Endothelial cell of umbilical vein (primary cell): ENCODE measurements around the gene ALDOA. TPM values are rescaled to one million over a fixed set of nuclear protein-coding genes. Genes with fewer than 3 reads are reported as not detected.
A peak's percentile ranks its signal among the peaks of the same experiment; 100 is the strongest.

Experiments used
- BruUV-seq: library from RNA; stranded (reverse); fragments of 400-500 nt; replicated peaks from 2 replicates; lab custom pipeline; 2021; lab: Mats Ljungman, UMichigan
- CTCF ChIA-PET: fragments of 300-600, 350-600 bp; sonication (Branson Sonifier 250); formaldehyde crosslinking; loops from one replicate; lab custom pipeline; 2021; ENCODE audit warnings: antibody characterized with exemption, inconsistent platforms; lab: Charles Lee
- POLR2A ChIA-PET: fragments of 300-600, 350-600 bp; sonication (Branson Sonifier 250); formaldehyde crosslinking; loops from one replicate; lab custom pipeline; 2021; ENCODE audit warnings: antibody characterized with exemption, inconsistent platforms; lab: Charles Lee
- DNase-seq: peaks from one replicate; pipeline ENCODE4 v3.0.0-alpha.2; 2011; ENCODE audit warnings: low read depth, low spot score
- FAIRE-seq: peaks from 2 replicates; lab custom pipeline; 2011; peaks lifted over from hg19 to GRCh38; lab: Jason Lieb, UNC
- H2AFZ ChIP-seq: 2 replicates; pipeline ENCODE4 v1.6.0; 2012; ENCODE audit warnings: low read depth, low read length, control low read depth, inconsistent platforms
- H3K27ac ChIP-seq: 2 replicates; pipeline ENCODE4 v1.5.1; 2011; ENCODE audit warnings: low read depth, mild to moderate bottlenecking, control low read depth, low read length, moderate library complexity; ENCODE audit not compliant: insufficient read depth
- H3K27me3 ChIP-seq, 2 experiments: 2 replicates each; pipeline versions ENCODE4 v1.6.0 to v1.6.1; 2011; ENCODE audit warnings: low read length in 2 of 2, mixed read lengths in 1 of 2; ENCODE audit not compliant: control insufficient read depth in 2 of 2, insufficient read depth in 2 of 2
- H3K36me3 ChIP-seq, 2 experiments: 2 replicates in 1 of 2; 3 replicates in 1 of 2; pipeline ENCODE4 v1.5.1; 2011; ENCODE audit warnings: low read length in 2 of 2, mild to moderate bottlenecking in 1 of 2, moderate library complexity in 1 of 2; ENCODE audit not compliant: control insufficient read depth in 2 of 2, insufficient read depth in 2 of 2; ENCODE audit errors: extremely low read depth in 1 of 2
- H3K4me1 ChIP-seq: 3 replicates; pipeline ENCODE4 v1.5.1; 2011; ENCODE audit warnings: mild to moderate bottlenecking, low read length; ENCODE audit not compliant: control insufficient read depth, insufficient read depth; ENCODE audit errors: extremely low read depth
- H3K4me2 ChIP-seq: 2 replicates; pipeline ENCODE4 v1.6.1; 2011; ENCODE audit warnings: low read length, control low read depth, mixed read lengths; ENCODE audit not compliant: insufficient read depth
- H3K4me3 ChIP-seq, 3 experiments: fragments of 200-600 bp in 1 of 3; sonication (generic), shearing (Covaris generic) in 1 of 3; replicated peaks in 1 of 3; 2 replicates each; pipeline ENCODE4 v1.5.1; 2011 to 2016; ENCODE audit warnings: control low read depth in 3 of 3, low read length in 3 of 3, mild to moderate bottlenecking in 2 of 3, inconsistent platforms in 1 of 3, low read depth in 1 of 3, moderate library complexity in 1 of 3; ENCODE audit not compliant: insufficient read depth in 1 of 3
- H3K79me2 ChIP-seq: 2 replicates; pipeline ENCODE4 v1.6.0; 2012; ENCODE audit warnings: low read length, inconsistent platforms; ENCODE audit not compliant: control insufficient read depth, insufficient read depth
- H3K9ac ChIP-seq: replicated peaks from 2 replicates; pipeline ENCODE3; 2011; ENCODE audit warnings: low read length, control low read depth; ENCODE audit not compliant: insufficient read depth; ENCODE audit errors: extremely low read depth
- H3K9me1 ChIP-seq: replicated peaks from 3 replicates; pipeline ENCODE4 v1.6.0; 2011; ENCODE audit warnings: mild to moderate bottlenecking, low read length; ENCODE audit not compliant: control insufficient read depth, insufficient read depth; ENCODE audit errors: extremely low read depth
- H3K9me3 ChIP-seq: replicated peaks from 2 replicates; pipeline ENCODE4 v1.5.1; 2012; ENCODE audit warnings: low read length, inconsistent platforms; ENCODE audit not compliant: control insufficient read depth, insufficient read depth
- H4K20me1 ChIP-seq: replicated peaks from 2 replicates; pipeline ENCODE3; 2011; ENCODE audit warnings: mild to moderate bottlenecking, low read length; ENCODE audit not compliant: control insufficient read depth, insufficient read depth; ENCODE audit errors: extremely low read depth
- CTCF ChIP-seq, 2 donors: IDR thresholded peaks; 1 replicate in 1 of 2; 2 replicates in 1 of 2; pipeline ENCODE4 v1.5.1; 2011; ENCODE audit warnings: low read length in 2 of 2, mild to moderate bottlenecking in 2 of 2, moderate library complexity in 2 of 2, control low read depth in 1 of 2, inconsistent platforms in 1 of 2, low read depth in 1 of 2; ENCODE audit not compliant: insufficient read depth in 1 of 2; ENCODE audit errors: extremely low read depth in 1 of 2
- EZH2 ChIP-seq: IDR thresholded peaks from 2 replicates; pipeline ENCODE4 v1.6.1; 2012; ENCODE audit warnings: borderline replicate concordance, low read depth, mild to moderate bottlenecking, moderate library complexity, low read length, inconsistent platforms; ENCODE audit not compliant: severe bottlenecking
- FOS ChIP-seq: IDR thresholded peaks from 2 replicates; pipeline ENCODE4 v1.6.1; 2011; ENCODE audit warnings: mild to moderate bottlenecking, low read length, moderate library complexity, borderline replicate concordance; ENCODE audit not compliant: insufficient read depth
- GATA2 ChIP-seq: IDR thresholded peaks from 2 replicates; pipeline ENCODE4 v1.7.0; 2011; ENCODE audit warnings: low read depth, mild to moderate bottlenecking, moderate library complexity, mixed read lengths, low read length; ENCODE audit not compliant: insufficient read length, insufficient read depth
- JUN ChIP-seq: IDR thresholded peaks from 2 replicates; pipeline ENCODE4 v1.6.1; 2011; ENCODE audit warnings: borderline replicate concordance, low read depth; ENCODE audit not compliant: insufficient read length, insufficient read depth
- MAX ChIP-seq: IDR thresholded peaks from 2 replicates; pipeline ENCODE4 v1.6.1; 2011; ENCODE audit not compliant: insufficient read depth, insufficient read length
- MYC ChIP-seq: IDR thresholded peaks from one replicate; pipeline ENCODE4 v1.6.1; 2011; ENCODE audit warnings: mild to moderate bottlenecking, low read depth, low read length
- POLR2A ChIP-seq: IDR thresholded peaks from 2 replicates; pipeline ENCODE4 v1.6.1; 2012; ENCODE audit warnings: low read depth, mild to moderate bottlenecking, control low read depth, low read length
- POLR2AphosphoS5 ChIP-seq: IDR thresholded peaks from 2 replicates; pipeline ENCODE4 v1.6.1; 2012; ENCODE audit warnings: low read depth, mild to moderate bottlenecking, control low read depth, low read length, moderate library complexity; ENCODE audit not compliant: insufficient read depth
- dilution Hi-C: fragments of 300-500 bp; cut with MboI; formaldehyde crosslinking; loops from one replicate; pipeline ENCODE4 v1.15.0; 2019; ENCODE audit warnings: low sequenced_read_pairs; ENCODE audit not compliant: extremely low pct_ligation_motif_present
- intact Hi-C: fragments of 100-400 bp; cut with micrococcal nuclease; formaldehyde crosslinking; loops from one replicate; pipeline ENCODE4 v1.10.0; 2022
- polyA plus RNA-seq, 4 experiments: library from polyadenylated mRNA; depleted of rRNA in 3 of 4; stranded (reverse) in 3 of 4; unstranded in 1 of 4; fragments of >200 nt; gene quantifications; 2 replicates each; pipeline versions ENCODE4 v1.2.1 to v1.2.3, GENCODE V29; 2011 to 2012; ENCODE audit warnings: missing spikeins in 1 of 4
- total RNA-seq: library from RNA; stranded (reverse); gene quantifications from 2 replicates; pipeline ENCODE4 v1.2.3, GENCODE V29; 2021

ALDOA gene
- total and polyA plus RNA-seq, 2 donors (not counting 3 experiments of a cell fraction or from before 2014, with no cell fraction given), result 871 to 1,114 TPM

DNA sequence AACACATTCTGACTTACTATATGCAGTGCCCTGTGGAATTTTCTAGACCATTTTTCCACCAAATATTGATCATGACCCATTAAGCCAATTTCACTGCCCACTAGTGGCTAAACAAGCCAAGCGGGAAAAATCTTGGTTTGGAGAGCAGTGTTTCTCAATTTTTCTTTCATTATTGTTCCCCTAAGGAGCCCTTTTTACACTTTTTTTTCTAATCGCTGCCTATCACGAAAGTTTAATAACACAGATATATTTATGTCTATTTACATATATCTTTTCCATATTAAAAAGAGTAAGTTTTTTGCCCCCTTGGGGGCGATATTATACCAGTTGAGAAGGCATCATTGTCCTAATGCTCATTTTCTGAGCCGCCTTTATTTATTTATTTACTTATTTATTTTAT, 23.7 kb upstream of the ALDOA start:
- FAIRE-seq, result no peak
- Histone ChIP-seq H3K9me1 (no peaks in the 10 kb centered on the region), H3K4me3 (no peak overlapping the region), H3K27ac (no peak overlapping the region), H3K36me3 (no peaks in the 10 kb centered on the region), H4K20me1 (no peaks in the 10 kb centered on the region), H3K79me2 (no peaks in the 10 kb centered on the region), H2AFZ (no peak overlapping the region), H3K4me1 (no peaks in the 10 kb centered on the region), H3K27me3 (no peaks in the 10 kb centered on the region), H3K4me2 (no peak overlapping the region), H3K9ac (no peak overlapping the region), H3K9me3 (no peaks in the 10 kb centered on the region)
- dilution Hi-C loops, result no loop called here
- ChIA-PET POLR2A (no interaction called here), CTCF (interaction anchor here (0.8 to 5.9 kb wide), 7 partner anchors 9 to 50 kb away, joined by 3 to 38 read pairs (median 7); partner anchors contain the start of genes ALDOA and TBX6)
- peak; percentile 66 for DNase-seq
- intact Hi-C loops, result loop anchor here (1.0 kb wide), 1 partner anchor 50 kb away; no protein-coding TSS in a partner anchor
- TF ChIP-seq POLR2AphosphoS5 (no peak), CTCF (IDR thresholded peaks at IDR 0.05; ENCODE audit: extremely low read depth in 1 of 2, insufficient read depth in 1 of 2, low read depth in 1 of 2, low read length in 2 of 2) (peak in 1 of 2 donors; percentile 23)
- no TSS peak for BruUV-seq

GRCh38 chr16:30046178-30046577, 19.4 kb upstream of the ALDOA start:
- no peak overlapping the region for H3K9ac ChIP-seq

More at GRCh38 chr16:30046178-30046577, 19.4 kb upstream of the ALDOA start:
- no peak overlapping the region for H3K4me2 ChIP-seq
- TF ChIP-seq EZH2, result no peak
- TF ChIP-seq FOS, result no peak
- TF ChIP-seq CTCF (IDR thresholded peaks at IDR 0.05; ENCODE audit: extremely low read depth in 1 of 2, insufficient read depth in 1 of 2, low read depth in 1 of 2, low read length in 2 of 2), result no peak
- no peak for TF ChIP-seq POLR2A
- no peak for TF ChIP-seq JUN
- TF ChIP-seq GATA2, result no peak
- no peak for TF ChIP-seq MAX
- no peak for TF ChIP-seq MYC
- H3K79me2 ChIP-seq, result no peaks in the 10 kb centered on the region
- intact Hi-C loops, result no loop called here
- H2AFZ ChIP-seq, result no peak overlapping the region
- CTCF ChIA-PET, result interaction anchor here (0.6 to 5.9 kb wide), 4 partner anchors 9 to 370 kb away, joined by 4 to 33 read pairs (median 10); partner anchors contain the start of gene TBX6
- H3K36me3 ChIP-seq, result no peaks in the 10 kb centered on the region
- peaks cover 7% of the 10 kb centered on the region for H3K4me1 ChIP-seq
- dilution Hi-C loops, result no loop called here
- H3K27me3 ChIP-seq, result no peaks in the 10 kb centered on the region
- no peaks in the 10 kb centered on the region for H4K20me1 ChIP-seq
- no TSS peak for BruUV-seq
- DNase-seq, result no peak
- no peaks in the 10 kb centered on the region for H3K9me3 ChIP-seq
- no peak overlapping the region for H3K4me3 ChIP-seq
- no peaks in the 10 kb centered on the region for H3K9me1 ChIP-seq
- no peak overlapping the region for H3K27ac ChIP-seq
- POLR2A ChIA-PET, result no interaction called here
- no peak for FAIRE-seq
